GM12801 (cell line): Measurements from ENCODE around the gene ARHGAP6.

Experiments
- CTCF ChIP-seq: IDR thresholded peaks from one replicate; pipeline ENCODE4 v1.5.1; 2011; ENCODE audit warnings: control low read depth; ENCODE audit not compliant: insufficient read length; ENCODE audit errors: extremely low read depth

Gene ARHGAP6

GRCh38 chrX:11266573-11267003 is 399.1 kb downstream of the ARHGAP6 start:
- TF ChIP-seq CTCF: no peak

- TF ChIP-seq CTCF: no peak
Measured at GRCh38 chrX:11265352-11265751, 400.4 kb downstream of the ARHGAP6 start.

GRCh38 chrX:11264925-11265324 is 400.8 kb downstream of the ARHGAP6 start:
- no peak for TF ChIP-seq CTCF

- no peak for TF ChIP-seq CTCF
Measured at GRCh38 chrX:11261260-11261659, 404.5 kb downstream of the ARHGAP6 start.

- no peak for TF ChIP-seq CTCF
Measured at GRCh38 chrX:11259437-11259836, 406.3 kb downstream of the ARHGAP6 start.

GRCh38 chrX:11257711-11258110 is 408.0 kb downstream of the ARHGAP6 start:
- no peak for TF ChIP-seq CTCF

- TF ChIP-seq CTCF: no peak
Measured at GRCh38 chrX:11257290-11257689, 408.4 kb downstream of the ARHGAP6 start.
